Testis (tissue), 3 donors: ENCODE data around the gene STIM1. TPM values are rescaled to one million over a fixed set of nuclear protein-coding genes. Genes with fewer than 3 reads are reported as not detected.

Source experiments
- DNase-seq: peaks from one replicate; pipeline ENCODE4 v3.0.0-alpha.2; 2019
- H3K27ac ChIP-seq, 2 donors: fragments of 200-600 bp; sonication (generic); one replicate each; pipeline ENCODE4 v1.5.1; 2019
- H3K27me3 ChIP-seq: fragments of 200-600 bp; sonication (generic); one replicate; pipeline ENCODE4 v1.5.1; 2019
- H3K36me3 ChIP-seq: fragments of 200-600 bp; sonication (generic); one replicate; pipeline ENCODE4 v1.5.1; 2017; ENCODE audit warnings: low read depth; ENCODE audit errors: missing control alignments
- H3K4me1 ChIP-seq: fragments of 200-600 bp; sonication (generic); one replicate; pipeline ENCODE4 v1.5.1; 2019
- H3K4me3 ChIP-seq, 2 donors: fragments of 200-600 bp; sonication (generic); one replicate each; pipeline ENCODE4 v1.5.1; 2017 to 2019
- H3K9me3 ChIP-seq: fragments of 200-600 bp; sonication (generic); one replicate; pipeline ENCODE4 v1.5.1; 2017
- POLR2A ChIP-seq: fragments of 450-650 bp; IDR thresholded peaks from one replicate; pipeline ENCODE4 v1.6.1; 2017; ENCODE audit warnings: antibody characterized with exemption, mild to moderate bottlenecking, moderate library complexity
- WGBS, 2 donors: methylation state at CpG; one replicate each; pipeline ENCODE4 v1.1.5; 2018; 5-methylcytosine and 5-hydroxymethylcytosine counted together
- intact Hi-C: fragments of 100-400 bp; cut with DNase I; formaldehyde crosslinking; loops from one replicate; pipeline ENCODE4 v1.15.1; 2023; ENCODE audit warnings: low total_unique reads
- polyA plus RNA-seq: library from polyadenylated mRNA; stranded (reverse); fragments of 350-450 nt; fragmentation: Illumina TruSeq; extraction: RNeasy Lipid Tissue Mini Kit (QIAGEN cat#74804); gene quantifications from one replicate; pipeline ENCODE4 v1.2.3, GENCODE V29; 2014; ENCODE audit warnings: low read depth, low replicate concordance; ENCODE audit not compliant: insufficient read depth
- total RNA-seq, 2 donors: library from RNA; depleted of rRNA; stranded (reverse); fragments of >200 nt; gene quantifications; one replicate each; pipeline ENCODE4 v1.2.3, GENCODE V29; 2016
- TF ChIP-seq, protein P1 (sequence below), 3 experiments: fragments of 450-650 bp in 2 of 3; fragments of 200-600 bp in 1 of 3; sonication (generic) in 1 of 3; IDR thresholded peaks; one replicate each; pipeline ENCODE4 v1.5.1; 2016 to 2019; ENCODE audit warnings: antibody characterized with exemption in 3 of 3, mild to moderate bottlenecking in 2 of 3, moderate library complexity in 1 of 3

Gene STIM1
- total and polyA plus RNA-seq, 3 donors from 2014 or later: 78.2 to 95.5 (median 87.1) TPM

DNA sequence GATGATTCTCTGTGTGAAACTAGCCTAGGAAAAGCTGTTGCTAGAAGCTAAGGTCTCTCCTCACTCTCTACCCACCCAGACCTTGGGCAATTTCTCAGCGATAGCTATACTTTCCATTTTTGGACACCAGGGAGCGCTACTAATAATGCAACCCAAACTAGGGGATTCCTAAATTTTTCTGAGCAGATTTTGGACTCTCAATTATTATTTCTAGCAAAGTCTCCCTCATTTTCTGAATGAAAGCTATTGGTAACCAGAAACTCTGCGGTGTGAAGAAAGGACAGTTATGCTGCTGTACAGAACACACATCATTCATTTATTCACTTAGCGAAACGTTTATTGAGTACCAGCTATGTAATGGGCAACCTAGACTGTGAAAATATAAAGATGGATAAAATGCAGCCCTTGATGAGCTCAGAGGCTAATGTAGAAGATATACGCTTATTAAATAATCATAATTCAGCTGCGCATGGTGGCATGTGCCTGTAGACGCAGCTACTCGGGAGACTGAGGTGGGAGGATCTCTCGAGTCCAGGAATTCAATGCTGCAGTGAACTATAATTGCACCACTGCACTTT, 6.1 kb upstream of the STIM1 start:
- DNase-seq: peak; percentile 32
- intact Hi-C loops: no loop called here

GRCh38 chr11:3853545-3853842, 2.0 kb upstream of the STIM1 start:
- DNase-seq: no peak
- H3K36me3 ChIP-seq: no peaks in the 10 kb centered on the region
- WGBS, 2 donors: 86 to 92% methylated on average over 1 of the region's 1 CpG
- H3K4me1 ChIP-seq: peaks cover 25% of the 10 kb centered on the region
- no peaks in the 10 kb centered on the region for H3K27me3 ChIP-seq
- intact Hi-C loops: loop anchor here (5.0 kb wide), 1 partner anchor 219 kb away; no protein-coding TSS in a partner anchor
- TF ChIP-seq, protein P1, sequence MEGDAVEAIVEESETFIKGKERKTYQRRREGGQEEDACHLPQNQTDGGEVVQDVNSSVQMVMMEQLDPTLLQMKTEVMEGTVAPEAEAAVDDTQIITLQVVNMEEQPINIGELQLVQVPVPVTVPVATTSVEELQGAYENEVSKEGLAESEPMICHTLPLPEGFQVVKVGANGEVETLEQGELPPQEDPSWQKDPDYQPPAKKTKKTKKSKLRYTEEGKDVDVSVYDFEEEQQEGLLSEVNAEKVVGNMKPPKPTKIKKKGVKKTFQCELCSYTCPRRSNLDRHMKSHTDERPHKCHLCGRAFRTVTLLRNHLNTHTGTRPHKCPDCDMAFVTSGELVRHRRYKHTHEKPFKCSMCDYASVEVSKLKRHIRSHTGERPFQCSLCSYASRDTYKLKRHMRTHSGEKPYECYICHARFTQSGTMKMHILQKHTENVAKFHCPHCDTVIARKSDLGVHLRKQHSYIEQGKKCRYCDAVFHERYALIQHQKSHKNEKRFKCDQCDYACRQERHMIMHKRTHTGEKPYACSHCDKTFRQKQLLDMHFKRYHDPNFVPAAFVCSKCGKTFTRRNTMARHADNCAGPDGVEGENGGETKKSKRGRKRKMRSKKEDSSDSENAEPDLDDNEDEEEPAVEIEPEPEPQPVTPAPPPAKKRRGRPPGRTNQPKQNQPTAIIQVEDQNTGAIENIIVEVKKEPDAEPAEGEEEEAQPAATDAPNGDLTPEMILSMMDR (IDR thresholded peaks at IDR 0.05): no peak
- TF ChIP-seq POLR2A: no peak
- H3K4me3 ChIP-seq: no peak overlapping the region
- H3K27ac ChIP-seq: no peak overlapping the region
- H3K9me3 ChIP-seq: no peaks in the 10 kb centered on the region

More for the DNA sequence above, 6.1 kb upstream of the STIM1 start:
- TF ChIP-seq POLR2A: no peak
- TF ChIP-seq, protein P1 (IDR thresholded peaks at IDR 0.05): peak; percentile 63 to 65 (median 64)
- peaks cover 2% of the 10 kb centered on the region for H3K4me1 ChIP-seq
- H3K27me3 ChIP-seq: no peaks in the 10 kb centered on the region
- H3K36me3 ChIP-seq: no peaks in the 10 kb centered on the region
- no peak overlapping the region for H3K27ac ChIP-seq
- no peaks in the 10 kb centered on the region for H3K9me3 ChIP-seq
- H3K4me3 ChIP-seq: no peak overlapping the region
- WGBS, 2 donors: 68 to 70% methylated on average over 10 of the region's 10 CpGs

- DNase-seq: peak; percentile 51
- no peaks in the 10 kb centered on the region for H3K36me3 ChIP-seq
- 47 to 60% methylated on average over 11 of the region's 11 CpGs for WGBS, 2 donors
- peak overlapping the region in 1 of 2 donors; percentile 96 for H3K27ac ChIP-seq
- H3K9me3 ChIP-seq: no peaks in the 10 kb centered on the region
- TF ChIP-seq POLR2A: no peak
- TF ChIP-seq, protein P1 (IDR thresholded peaks at IDR 0.05): no peak
- peaks cover 31% of the 10 kb centered on the region for H3K4me1 ChIP-seq
- no peaks in the 10 kb centered on the region for H3K27me3 ChIP-seq
- intact Hi-C loops: loop anchor here (5.0 kb wide), 1 partner anchor 218 kb away; no protein-coding TSS in a partner anchor
- H3K4me3 ChIP-seq: peak overlapping the region; percentile 79 to 83
These were observed 1.4 kb upstream of the STIM1 start for GRCh38 chr11:3853899-3854659.

DNA sequence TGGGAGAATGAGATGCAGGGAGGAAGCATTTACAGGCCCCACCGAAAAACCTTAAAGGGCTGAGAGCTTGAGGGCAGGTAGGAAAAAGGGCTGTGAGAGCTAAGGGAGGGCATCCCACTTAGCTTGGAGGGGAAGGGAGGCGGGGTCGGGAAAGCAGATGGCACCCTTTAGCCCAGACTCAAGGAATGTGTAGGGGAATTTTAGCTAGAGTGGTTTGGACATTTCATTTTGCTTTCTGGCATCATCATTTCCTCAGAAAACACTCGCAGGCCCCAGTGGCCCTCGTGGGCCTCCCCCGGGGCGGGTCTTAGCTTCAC, 846 bp upstream of the STIM1 start:
- Histone ChIP-seq H3K27me3 (no peaks in the 10 kb centered on the region), H3K9me3 (no peaks in the 10 kb centered on the region), H3K27ac (peak overlapping the region in 1 of 2 donors; percentile 96), H3K4me3 (peak overlapping the region; percentile 79 to 83), H3K4me1 (peaks cover 36% of the 10 kb centered on the region), H3K36me3 (no peaks in the 10 kb centered on the region)
- no peak for DNase-seq
- TF ChIP-seq, protein P1 (IDR thresholded peaks at IDR 0.05): no peak
- no peak for TF ChIP-seq POLR2A
- intact Hi-C loops: loop anchor here (5.0 kb wide), 1 partner anchor 218 kb away; no protein-coding TSS in a partner anchor
- WGBS, 2 donors: 6 to 20% methylated on average over 7 of the region's 7 CpGs
